Measurements from ENCODE around the gene AQP12B. TPM values are rescaled to one million over a fixed set of nuclear protein-coding genes. Genes with fewer than 3 reads are reported as not detected.

The AQP12B gene
- total and polyA plus RNA-seq, 2 of the 8 experiments (the other 6 are each of a cell fraction or from before 2014, with no cell fraction given) = not detected

- no peak for TF ChIP-seq EGR1 (IDR thresholded peaks at IDR 0.05; ENCODE audit: borderline replicate concordance, low read depth, low read length)
- no peak for TF ChIP-seq POLR2A (IDR thresholded peaks at IDR 0.05; ENCODE audit: control extremely low read depth in 1 of 2, low read depth in 2 of 2, low read length in 2 of 2)
These were observed 35.1 kb downstream of the AQP12B start (continued) for GRCh38 chr2:240647503-240648154.
